ENCODE results near the gene UPK3B. TPM values are rescaled to one million over a fixed set of nuclear protein-coding genes. Genes with fewer than 3 reads are reported as not detected.
"Not testable (repeated sequence)": the region's sequence is repeated elsewhere in the genome, so short reads cannot be mapped to it uniquely, and the experiment has no call there.

Gene UPK3B
- total RNA-seq, 2 experiments from 2014 or later = 0.83 to 1.7 TPM

- DNase-seq, H3K27me3 Mint-ChIP-seq, POLR2A ChIA-PET, CTCF ChIA-PET, H3K4me1 Mint-ChIP-seq, H3K4me3 Mint-ChIP-seq, H3K27ac Mint-ChIP-seq, H3K9me3 Mint-ChIP-seq: not testable (repeated sequence)
- peaks cover 32% of the 10 kb centered on the region for H3K36me3 Mint-ChIP-seq (ENCODE audit: low read depth)
Measured at GRCh38 chr7:76565001-76565400, 54.6 kb downstream of the UPK3B start.

Other genes with a start within 250 kb of the UPK3B start
- gene HSPB1, start 207.9 kb upstream of the UPK3B start, total RNA-seq = 10 to 100 TPM; 33.7 to 38.4 TPM
- gene YWHAG, start 151.6 kb upstream of the UPK3B start, total RNA-seq = 10 to 100 TPM; 83.1 to 84.8 TPM
- gene SSC4D, start 100.9 kb upstream of the UPK3B start, total RNA-seq = under 1 TPM in 1 of 2 experiments, not detected in 1; 0.30 TPM
- 1 to 10 TPM; 6.7 to 9.3 TPM for gene ZP3, start 85.6 kb upstream of the UPK3B start, total RNA-seq
- gene DTX2, start 48.8 kb upstream of the UPK3B start, total RNA-seq = 10 to 100 TPM; 28.0 to 35.3 TPM
- under 1 TPM; 0.18 to 0.25 TPM for gene SPDYE16, start 32.7 kb downstream of the UPK3B start, total RNA-seq
- gene POMZP3, start 116.7 kb downstream of the UPK3B start, total RNA-seq = 10 to 100 TPM; 20.4 to 21.8 TPM

Measured in activated CD4-positive, alpha-beta memory T cell treated with anti-CD3 and anti-CD28 coated beads, Interleukin-2, amount 10 ng/mL, durations not matched to agents 7 days and 5 days (primary cell).